HL-60 (cell line): ENCODE results near the gene TGFBR3.

Experiments
- DNase-seq, 2 experiments: peaks; one replicate each; pipeline ENCODE4 v3.0.0-alpha.2; 2010 to 2020; ENCODE audit warnings: low read depth in 1 of 2, low spot score in 1 of 2
- H3K27ac ChIP-seq: fragments of 250-450 bp; sonication (Bioruptor Pico); replicated peaks from 2 replicates; pipeline ENCODE4 v1.5.1; 2020; ENCODE audit warnings: mild to moderate bottlenecking, moderate library complexity
- H3K27me3 ChIP-seq: fragments of 250-450 bp; sonication (Bioruptor Pico); 2 replicates; pipeline ENCODE4 v1.5.1; 2021; ENCODE audit warnings: mild to moderate bottlenecking, moderate library complexity; ENCODE audit not compliant: insufficient read depth, poor library complexity, severe bottlenecking
- H3K4me3 ChIP-seq: replicated peaks from 2 replicates; pipeline ENCODE4 v1.5.1; 2011; ENCODE audit warnings: mild to moderate bottlenecking, control low read depth, low read length; ENCODE audit not compliant: insufficient read depth
- CTCF ChIP-seq: IDR thresholded peaks from one replicate; pipeline ENCODE4 v1.5.1; 2011; ENCODE audit warnings: low read length, control low read depth, inconsistent platforms; ENCODE audit not compliant: insufficient read depth
- GABPA ChIP-seq: IDR thresholded peaks from 2 replicates; pipeline ENCODE4 v1.6.1; 2012; ENCODE audit warnings: low read depth
- POLR2AphosphoS5 ChIP-seq: IDR thresholded peaks from 2 replicates; pipeline ENCODE4 v1.6.1; 2012; ENCODE audit warnings: low read depth
- REST ChIP-seq: IDR thresholded peaks from 2 replicates; pipeline ENCODE4 v1.6.1; 2012; ENCODE audit warnings: low read depth; ENCODE audit not compliant: insufficient replicate concordance
- SPI1 ChIP-seq: IDR thresholded peaks from 2 replicates; pipeline ENCODE4 v1.6.1; 2012; ENCODE audit warnings: low read depth, mild to moderate bottlenecking, borderline replicate concordance

The TGFBR3 gene

GRCh38 chr1:91706140-91706957 is 179.6 kb downstream of the TGFBR3 start:
- Histone ChIP-seq H3K27ac (no peak overlapping the region), H3K27me3 (no peaks in the 10 kb centered on the region), H3K4me3 (no peak overlapping the region)
- TF ChIP-seq CTCF: no peak
- TF ChIP-seq SPI1: no peak
- no peak for TF ChIP-seq POLR2AphosphoS5
- no peak for TF ChIP-seq REST
- TF ChIP-seq GABPA: no peak
- DNase-seq: no peak

- TF ChIP-seq REST: no peak
- no peak for TF ChIP-seq CTCF
- no peak for TF ChIP-seq GABPA
- no peak for TF ChIP-seq SPI1
- no peak for TF ChIP-seq POLR2AphosphoS5
- H3K4me3 ChIP-seq: no peak overlapping the region
- no peak for DNase-seq
- H3K27me3 ChIP-seq: no peaks in the 10 kb centered on the region
- no peak overlapping the region for H3K27ac ChIP-seq
Measured at GRCh38 chr1:91704746-91705145, 181.2 kb downstream of the TGFBR3 start.

- TF ChIP-seq POLR2AphosphoS5 (no peak), REST (no peak), CTCF (no peak), SPI1 (no peak), GABPA (no peak)
- Histone ChIP-seq H3K27me3 (no peaks in the 10 kb centered on the region), H3K4me3 (no peak overlapping the region), H3K27ac (no peak overlapping the region)
- no peak for DNase-seq
Measured at GRCh38 chr1:91703095-91703494, 182.9 kb downstream of the TGFBR3 start.
